ENCODE results near the gene OR4M1. TPM values are rescaled to one million over a fixed set of nuclear protein-coding genes. Genes with fewer than 3 reads are reported as not detected.
"Not testable (repeated sequence)": the region's sequence is repeated elsewhere in the genome, so short reads cannot be mapped to it uniquely, and the experiment has no call there.

OR4M1 gene
- total and polyA plus RNA-seq, 5 donors from 2014 or later = not detected

- no peaks in the 10 kb centered on the region for H3K27me3 ChIP-seq (ENCODE audit: control insufficient read depth, insufficient read depth, low read length)
- peaks cover 0 to 11% (median 2%) of the 10 kb centered on the region in 7 donors for H3K9me3 Mint-ChIP-seq
- H3K4me3 Mint-ChIP-seq = no peak overlapping the region
- no peak overlapping the region for H3K27ac Mint-ChIP-seq
- H3K9me3 ChIP-seq (ENCODE audit: control insufficient read depth in 2 of 2, low read length in 2 of 2) = no peaks in the 10 kb centered on the region
- no peak for ATAC-seq (ENCODE audit: low read depth in 2 of 2)
- no peaks in the 10 kb centered on the region for H3K36me3 Mint-ChIP-seq
- no peak for DNase-seq
- H3K4me1 ChIP-seq (ENCODE audit: control insufficient read depth, insufficient read depth, low read length, poor library complexity, severe bottlenecking) = no peaks in the 10 kb centered on the region
- H3K4me1 Mint-ChIP-seq = no peaks in the 10 kb centered on the region
- no peaks in the 10 kb centered on the region for H3K36me3 ChIP-seq (ENCODE audit: control insufficient read depth, insufficient read depth, low read length)
- H3K27me3 Mint-ChIP-seq = no peaks in the 10 kb centered on the region
- H3K27ac ChIP-seq (ENCODE audit: insufficient read depth, low read length, poor library complexity, severe bottlenecking) = no peak overlapping the region
- H3K4me3 ChIP-seq (ENCODE audit: low read depth, low read length) = no peak overlapping the region
Measured at GRCh38 chr14:19823765-19824164, 50.5 kb downstream of the OR4M1 start.

DNA sequence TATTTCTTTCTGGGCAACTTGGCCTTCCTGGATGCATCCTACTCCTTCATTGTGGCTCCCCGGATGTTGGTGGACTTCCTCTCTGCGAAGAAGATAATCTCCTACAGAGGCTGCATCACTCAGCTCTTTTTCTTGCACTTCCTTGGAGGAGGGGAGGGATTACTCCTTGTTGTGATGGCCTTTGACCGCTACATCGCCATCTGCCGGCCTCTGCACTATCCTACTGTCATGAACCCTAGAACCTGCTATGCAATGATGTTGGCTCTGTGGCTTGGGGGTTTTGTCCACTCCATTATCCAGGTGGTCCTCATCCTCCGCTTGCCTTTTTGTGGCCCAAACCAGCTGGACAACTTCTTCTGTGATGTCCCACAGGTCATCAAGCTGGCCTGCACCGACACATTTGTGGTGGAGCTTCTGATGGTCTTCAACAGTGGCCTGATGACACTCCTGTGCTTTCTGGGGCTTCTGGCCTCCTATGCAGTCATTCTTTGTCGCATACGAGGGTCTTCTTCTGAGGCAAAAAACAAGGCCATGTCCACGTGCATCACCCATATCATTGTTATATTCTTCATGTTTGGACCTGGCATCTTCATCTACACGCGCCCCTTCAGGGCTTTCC lies 54.4 kb downstream of the OR4M1 start:
- H3K9me3 ChIP-seq (ENCODE audit: control insufficient read depth in 2 of 2, low read length in 2 of 2); DNase-seq; ATAC-seq (ENCODE audit: low read depth in 2 of 2); H3K9me3 Mint-ChIP-seq; H3K4me1 ChIP-seq (ENCODE audit: control insufficient read depth, insufficient read depth, low read length, poor library complexity, severe bottlenecking); H3K36me3 Mint-ChIP-seq; H3K4me3 Mint-ChIP-seq; H3K4me3 ChIP-seq (ENCODE audit: low read depth, low read length); H3K27ac Mint-ChIP-seq; H3K27ac ChIP-seq (ENCODE audit: insufficient read depth, low read length, poor library complexity, severe bottlenecking); H3K27me3 Mint-ChIP-seq; H3K4me1 Mint-ChIP-seq; H3K36me3 ChIP-seq (ENCODE audit: control insufficient read depth, insufficient read depth, low read length); H3K27me3 ChIP-seq (ENCODE audit: control insufficient read depth, insufficient read depth, low read length): not testable (repeated sequence)

- Histone ChIP-seq H3K9me3 (ENCODE audit: control insufficient read depth in 2 of 2, low read length in 2 of 2) (no peaks in the 10 kb centered on the region), H3K4me3 (ENCODE audit: low read depth, low read length) (no peak overlapping the region), H3K36me3 (ENCODE audit: control insufficient read depth, insufficient read depth, low read length) (no peaks in the 10 kb centered on the region), H3K27me3 (ENCODE audit: control insufficient read depth, insufficient read depth, low read length) (no peaks in the 10 kb centered on the region), H3K27ac (ENCODE audit: insufficient read depth, low read length, poor library complexity, severe bottlenecking) (no peak overlapping the region), H3K4me1 (ENCODE audit: control insufficient read depth, insufficient read depth, low read length, poor library complexity, severe bottlenecking) (no peaks in the 10 kb centered on the region)
- Mint-ChIP-seq H3K9me3 (peaks cover 0 to 15% (median 4%) of the 10 kb centered on the region in 7 donors), H3K4me3 (no peak overlapping the region), H3K27me3 (no peaks in the 10 kb centered on the region), H3K4me1 (no peaks in the 10 kb centered on the region), H3K27ac (no peak overlapping the region), H3K36me3 (no peaks in the 10 kb centered on the region)
- ATAC-seq (ENCODE audit: low read depth in 2 of 2) (no peak), DNase-seq (no peak)
Measured at GRCh38 chr14:19828314-19828713, 55.0 kb downstream of the OR4M1 start.

Other genes starting within 250 kb of the OR4M1 start
- gene OR11H2, start 59.6 kb upstream of the OR4M1 start, total RNA-seq = not detected
- not detected for gene OR11H2, start 59.6 kb upstream of the OR4M1 start, polyA plus RNA-seq
- gene OR4Q3, start 29.9 kb upstream of the OR4M1 start, total RNA-seq = not detected
- not detected for gene OR4Q3, start 29.9 kb upstream of the OR4M1 start, polyA plus RNA-seq
- gene OR4N2, start 30.3 kb downstream of the OR4M1 start, total RNA-seq = not detected
- gene OR4N2, start 30.3 kb downstream of the OR4M1 start, polyA plus RNA-seq = not detected
- not detected for gene OR4K2, start 101.6 kb downstream of the OR4M1 start, total RNA-seq
- gene OR4K2, start 101.6 kb downstream of the OR4M1 start, polyA plus RNA-seq = not detected
- gene OR4K5, start 147.1 kb downstream of the OR4M1 start, total RNA-seq = not detected
- gene OR4K5, start 147.1 kb downstream of the OR4M1 start, polyA plus RNA-seq = not detected
- gene OR4K1, start 157.4 kb downstream of the OR4M1 start, total RNA-seq = not detected
- not detected for gene OR4K1, start 157.4 kb downstream of the OR4M1 start, polyA plus RNA-seq
- gene OR4K15, start 202.1 kb downstream of the OR4M1 start, total RNA-seq = not detected
- not detected for gene OR4K15, start 202.1 kb downstream of the OR4M1 start, polyA plus RNA-seq
- gene OR4Q2, start 228.7 kb downstream of the OR4M1 start, total RNA-seq = not detected
- not detected for gene OR4Q2, start 228.7 kb downstream of the OR4M1 start, polyA plus RNA-seq
- not detected for gene OR4K14, start 245.8 kb downstream of the OR4M1 start, total RNA-seq
- not detected for gene OR4K14, start 245.8 kb downstream of the OR4M1 start, polyA plus RNA-seq